ENCODE results near the gene GNB1L.

Gene GNB1L

GRCh38 chr22:19854778-19855503 lies at the start of gene GNB1L, which contains the start of gene RTL10:
Gene GNB1L (minus strand): TSS chr22:19854874. CDS start chr22:19821355, 33,519 bp downstream.
Gene RTL10 (minus strand): TSS chr22:19854874. CDS start chr22:19852261, 2,613 bp downstream.
- in situ Hi-C loops (cut with MboI; ENCODE audit: low sequenced_read_pairs) = no loop called here

GRCh38 chr22:19904174-19904856 lies 49.6 kb upstream of the GNB1L start:
- in situ Hi-C loops (cut with MboI; ENCODE audit: low sequenced_read_pairs) = no loop called here

- in situ Hi-C loops (cut with MboI; ENCODE audit: low sequenced_read_pairs) = no loop called here
These were observed 48.8 kb upstream of the GNB1L start for GRCh38 chr22:19903513-19903912.

GRCh38 chr22:19903031-19903430 lies 48.4 kb upstream of the GNB1L start:
- in situ Hi-C loops (cut with MboI; ENCODE audit: low sequenced_read_pairs) = no loop called here

GRCh38 chr22:19902245-19902715 lies 47.6 kb upstream of the GNB1L start:
- in situ Hi-C loops (cut with MboI; ENCODE audit: low sequenced_read_pairs) = no loop called here

GRCh38 chr22:19901577-19902244 lies 47.0 kb upstream of the GNB1L start:
- in situ Hi-C loops (cut with MboI; ENCODE audit: low sequenced_read_pairs) = no loop called here

- in situ Hi-C loops (cut with MboI; ENCODE audit: low sequenced_read_pairs) = no loop called here
These were observed 46.2 kb upstream of the GNB1L start for GRCh38 chr22:19900707-19901436.

GRCh38 chr22:19898831-19899567 lies 44.3 kb upstream of the GNB1L start:
- in situ Hi-C loops (cut with MboI; ENCODE audit: low sequenced_read_pairs) = no loop called here

- in situ Hi-C loops (cut with MboI; ENCODE audit: low sequenced_read_pairs) = no loop called here
These were observed 43.5 kb upstream of the GNB1L start for GRCh38 chr22:19898145-19898544.

GRCh38 chr22:19897726-19898125 lies 43.1 kb upstream of the GNB1L start:
- in situ Hi-C loops (cut with MboI; ENCODE audit: low sequenced_read_pairs) = no loop called here

- in situ Hi-C loops (cut with MboI; ENCODE audit: low sequenced_read_pairs) = no loop called here
These were observed 42.1 kb upstream of the GNB1L start for GRCh38 chr22:19896665-19897355.

GRCh38 chr22:19895160-19895849 lies 40.6 kb upstream of the GNB1L start:
- in situ Hi-C loops (cut with MboI; ENCODE audit: low sequenced_read_pairs) = no loop called here

- in situ Hi-C loops (cut with MboI; ENCODE audit: low sequenced_read_pairs) = no loop called here
These were observed 38.7 kb upstream of the GNB1L start for GRCh38 chr22:19893363-19893762.

- in situ Hi-C loops (cut with MboI; ENCODE audit: low sequenced_read_pairs) = no loop called here
These were observed 38.3 kb upstream of the GNB1L start for GRCh38 chr22:19892925-19893324.

- in situ Hi-C loops (cut with MboI; ENCODE audit: low sequenced_read_pairs) = no loop called here
These were observed 37.7 kb upstream of the GNB1L start for GRCh38 chr22:19892257-19892879.

- in situ Hi-C loops (cut with MboI; ENCODE audit: low sequenced_read_pairs) = no loop called here
These were observed 36.9 kb upstream of the GNB1L start for GRCh38 chr22:19891317-19892256.

- in situ Hi-C loops (cut with MboI; ENCODE audit: low sequenced_read_pairs) = no loop called here
These were observed 36.0 kb upstream of the GNB1L start for GRCh38 chr22:19890502-19891316.
